NB4 (cell line): ENCODE data around the gene METTL5.

Experiments used
- CTCF ChIP-seq: IDR thresholded peaks from one replicate; pipeline ENCODE4 v1.5.1; 2012; ENCODE audit warnings: low read depth, low read length
- POLR2A ChIP-seq: IDR thresholded peaks from 2 replicates; pipeline ENCODE4 v1.6.1; 2011; ENCODE audit warnings: mild to moderate bottlenecking; ENCODE audit not compliant: insufficient read length; ENCODE audit errors: extremely low read depth

- TF ChIP-seq CTCF (no peak), POLR2A (no peak)
These were observed 6.5 kb downstream of the METTL5 start for GRCh38 chr2:169818241-169818640.
